Fibroblast of lung (primary cell): ENCODE data around the gene AQP9.
"Not testable (repeated sequence)": the region's sequence is repeated elsewhere in the genome, so short reads cannot be mapped to it uniquely, and the experiment has no call there.

Source experiments
- EZH2 ChIP-seq: IDR thresholded peaks from 2 replicates; pipeline ENCODE4 v1.5.1; 2012; ENCODE audit warnings: low read length, control low read depth, mild to moderate bottlenecking; ENCODE audit errors: missing control alignments
- TF ChIP-seq, protein P1 (sequence below), 2 donors: IDR thresholded peaks in 1 of 2; conservative IDR thresholded peaks in 1 of 2; 1 replicate in 1 of 2; 2 replicates in 1 of 2; pipeline ENCODE4 v1.5.1; 2011 to 2012; ENCODE audit warnings: low read length in 2 of 2, control low read depth in 1 of 2, inconsistent platforms in 1 of 2, low read depth in 1 of 2, mild to moderate bottlenecking in 1 of 2

DNA sequence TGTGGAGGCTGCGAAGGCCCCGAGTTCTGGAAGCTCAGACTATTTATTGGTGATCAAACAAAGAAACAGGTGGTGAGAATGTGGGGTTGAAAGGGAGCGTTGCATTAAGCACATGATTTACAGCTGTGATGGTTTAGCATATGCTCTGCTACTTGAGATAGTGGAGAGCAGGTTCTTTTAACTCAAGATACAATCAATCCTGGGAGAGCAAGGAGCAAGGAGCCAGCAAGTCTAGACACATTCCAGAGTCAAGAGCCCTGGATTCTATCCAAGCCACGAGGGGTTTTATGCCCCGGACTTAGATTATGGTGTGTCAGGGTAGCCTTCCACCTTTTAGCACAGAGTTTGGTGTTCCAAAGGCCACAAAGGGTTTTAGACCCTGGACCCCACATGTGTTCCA is 24.8 kb upstream of the AQP9 start:
- TF ChIP-seq, protein P1, sequence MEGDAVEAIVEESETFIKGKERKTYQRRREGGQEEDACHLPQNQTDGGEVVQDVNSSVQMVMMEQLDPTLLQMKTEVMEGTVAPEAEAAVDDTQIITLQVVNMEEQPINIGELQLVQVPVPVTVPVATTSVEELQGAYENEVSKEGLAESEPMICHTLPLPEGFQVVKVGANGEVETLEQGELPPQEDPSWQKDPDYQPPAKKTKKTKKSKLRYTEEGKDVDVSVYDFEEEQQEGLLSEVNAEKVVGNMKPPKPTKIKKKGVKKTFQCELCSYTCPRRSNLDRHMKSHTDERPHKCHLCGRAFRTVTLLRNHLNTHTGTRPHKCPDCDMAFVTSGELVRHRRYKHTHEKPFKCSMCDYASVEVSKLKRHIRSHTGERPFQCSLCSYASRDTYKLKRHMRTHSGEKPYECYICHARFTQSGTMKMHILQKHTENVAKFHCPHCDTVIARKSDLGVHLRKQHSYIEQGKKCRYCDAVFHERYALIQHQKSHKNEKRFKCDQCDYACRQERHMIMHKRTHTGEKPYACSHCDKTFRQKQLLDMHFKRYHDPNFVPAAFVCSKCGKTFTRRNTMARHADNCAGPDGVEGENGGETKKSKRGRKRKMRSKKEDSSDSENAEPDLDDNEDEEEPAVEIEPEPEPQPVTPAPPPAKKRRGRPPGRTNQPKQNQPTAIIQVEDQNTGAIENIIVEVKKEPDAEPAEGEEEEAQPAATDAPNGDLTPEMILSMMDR (conservative IDR thresholded peaks at IDR 0.05 in 1 of 2, IDR thresholded peaks at IDR 0.05 in 1 of 2; ENCODE audit: low read depth in 1 of 2, low read length in 2 of 2): not testable (repeated sequence)
- TF ChIP-seq EZH2: not testable (repeated sequence)
